Body of pancreas (tissue), 4 donors: ENCODE data around the gene METAP1D. TPM values are rescaled to one million over a fixed set of nuclear protein-coding genes. Genes with fewer than 3 reads are reported as not detected.

Source experiments
- ATAC-seq: fragments of 150-250 bp; one replicate; pipeline ENCODE4 v1.9.1; 2016
- DNase-seq, 4 donors: peaks; one replicate each; pipeline ENCODE4 v3.0.0-alpha.2; 2019
- H3K27ac ChIP-seq, 4 donors: fragments of 200-600 bp; sonication (generic); 1 replicate in 3 of 4; 2 replicates in 1 of 4; pipeline versions ENCODE4 v1.5.1 to v1.6.1; 2016 to 2019; ENCODE audit warnings: mild to moderate bottlenecking in 1 of 4, mixed read lengths in 1 of 4, moderate library complexity in 1 of 4
- H3K27me3 ChIP-seq, 2 donors: fragments of 200-600 bp; sonication (generic); one replicate each; pipeline ENCODE4 v1.6.0; 2016; ENCODE audit warnings: mild to moderate bottlenecking in 1 of 2
- H3K36me3 ChIP-seq, 2 donors: fragments of 200-600 bp; sonication (generic); replicated peaks in 1 of 2; 2 replicates each; pipeline ENCODE4 v1.5.1; 2016; ENCODE audit warnings: low read depth in 2 of 2; ENCODE audit not compliant: insufficient read depth in 1 of 2
- H3K4me1 ChIP-seq: fragments of 200-600 bp; sonication (generic); one replicate; pipeline ENCODE4 v1.6.0; 2016
- H3K4me3 ChIP-seq, 2 donors: fragments of 200-600 bp; sonication (generic); 1 replicate in 1 of 2; 2 replicates in 1 of 2; pipeline ENCODE4 v1.5.1; 2016 to 2019
- H3K9me3 ChIP-seq, 3 donors: fragments of 200-600 bp; sonication (generic); 1 replicate in 2 of 3; 2 replicates in 1 of 3; pipeline ENCODE4 v1.5.1; 2016
- CTCF ChIP-seq, 7 experiments: fragments of 450-650 bp in 4 of 7; fragments of 200-600 bp in 3 of 7; sonication (generic) in 3 of 7; IDR thresholded peaks; one replicate each; pipeline ENCODE4 v1.5.1; 2016 to 2019; ENCODE audit warnings: antibody characterized with exemption in 7 of 7
- POLR2A ChIP-seq, 3 donors: fragments of 450-650 bp; IDR thresholded peaks; one replicate each; pipeline ENCODE4 v1.6.1; 2016; ENCODE audit warnings: antibody characterized with exemption in 3 of 3, mild to moderate bottlenecking in 2 of 3
- WGBS, 2 donors: methylation state at CpG; one replicate each; pipeline ENCODE4 v1.1.5; 2017; 5-methylcytosine and 5-hydroxymethylcytosine counted together
- intact Hi-C: fragments of 100-400 bp; cut with DNase I; formaldehyde crosslinking; loops from one replicate; pipeline ENCODE4 v1.15.1; 2023
- total RNA-seq, 2 donors: library from RNA; depleted of rRNA; stranded (reverse); fragments of >200 nt; gene quantifications; one replicate each; pipeline ENCODE4 v1.1.0, GENCODE V29; 2016

METAP1D gene
- total RNA-seq, 2 donors from 2014 or later = 9.9 to 40.9 TPM

- WGBS, 2 donors = 5 to 11% methylated on average over 30 to 66 of the region's 66 CpGs
- intact Hi-C loops = no loop called here
- Histone ChIP-seq H3K36me3 (no peaks in the 10 kb centered on the region), H3K4me1 (peaks cover 42% of the 10 kb centered on the region), H3K4me3 (peak overlapping the region in 1 of 2 donors; percentile 28), H3K27ac (no peak overlapping the region), H3K9me3 (no peaks in the 10 kb centered on the region), H3K27me3 (peaks cover 3 to 98% of the 10 kb centered on the region in 2 donors)
- no peak for TF ChIP-seq CTCF (IDR thresholded peaks at IDR 0.05)
- no peak for TF ChIP-seq POLR2A (IDR thresholded peaks at IDR 0.05)
- no peak for ATAC-seq
- no peak for DNase-seq
Measured at GRCh38 chr2:172094294-172095145, 94.8 kb downstream of the METAP1D start.

- Histone ChIP-seq H3K27me3 (peaks cover 3 to 98% of the 10 kb centered on the region in 2 donors), H3K27ac (no peak overlapping the region), H3K9me3 (no peaks in the 10 kb centered on the region), H3K36me3 (no peaks in the 10 kb centered on the region), H3K4me3 (peak overlapping the region in 1 of 2 donors; percentile 28), H3K4me1 (peaks cover 49% of the 10 kb centered on the region)
- ATAC-seq (peak; percentile 20), DNase-seq (peak in 1 of 4 donors; percentile 39)
- WGBS, 2 donors = 2 to 4% methylated on average over 22 to 49 of the region's 51 CpGs
- intact Hi-C loops = no loop called here
- TF ChIP-seq CTCF (IDR thresholded peaks at IDR 0.05) (no peak), POLR2A (IDR thresholded peaks at IDR 0.05) (no peak)
Measured at GRCh38 chr2:172095146-172095904, 95.6 kb downstream of the METAP1D start.

GRCh38 chr2:172095905-172096625, 96.3 kb downstream of the METAP1D start:
- peaks cover 3 to 98% of the 10 kb centered on the region in 2 donors for H3K27me3 ChIP-seq
- TF ChIP-seq POLR2A (IDR thresholded peaks at IDR 0.05) = no peak
- TF ChIP-seq CTCF (IDR thresholded peaks at IDR 0.05) = no peak
- no peak for ATAC-seq
- peaks cover 56% of the 10 kb centered on the region for H3K4me1 ChIP-seq
- H3K36me3 ChIP-seq = no peaks in the 10 kb centered on the region
- no peak overlapping the region for H3K4me3 ChIP-seq
- no peaks in the 10 kb centered on the region for H3K9me3 ChIP-seq
- no peak overlapping the region for H3K27ac ChIP-seq
- no peak for DNase-seq
- intact Hi-C loops = no loop called here
- 9 to 18% methylated on average over 22 to 38 of the region's 40 CpGs for WGBS, 2 donors

- ATAC-seq = peak; percentile 4
- Histone ChIP-seq H3K27ac (no peak overlapping the region), H3K4me1 (peaks cover 64% of the 10 kb centered on the region), H3K4me3 (no peak overlapping the region), H3K9me3 (no peaks in the 10 kb centered on the region), H3K36me3 (no peaks in the 10 kb centered on the region), H3K27me3 (peaks cover 3 to 98% of the 10 kb centered on the region in 2 donors)
- intact Hi-C loops = no loop called here
- TF ChIP-seq POLR2A (IDR thresholded peaks at IDR 0.05) (no peak), CTCF (IDR thresholded peaks at IDR 0.05) (no peak)
- no peak for DNase-seq
- 4 to 6% methylated on average over 41 to 55 of the region's 55 CpGs for WGBS, 2 donors
Measured at GRCh38 chr2:172096626-172097547, 97.1 kb downstream of the METAP1D start.
